ENCODE measurements around the gene ACD. TPM values are rescaled to one million over a fixed set of nuclear protein-coding genes. Genes with fewer than 3 reads are reported as not detected.

ACD gene
- polyA plus RNA-seq, 3 donors, result 19.1 to 20.5 (median 19.8) TPM

DNA sequence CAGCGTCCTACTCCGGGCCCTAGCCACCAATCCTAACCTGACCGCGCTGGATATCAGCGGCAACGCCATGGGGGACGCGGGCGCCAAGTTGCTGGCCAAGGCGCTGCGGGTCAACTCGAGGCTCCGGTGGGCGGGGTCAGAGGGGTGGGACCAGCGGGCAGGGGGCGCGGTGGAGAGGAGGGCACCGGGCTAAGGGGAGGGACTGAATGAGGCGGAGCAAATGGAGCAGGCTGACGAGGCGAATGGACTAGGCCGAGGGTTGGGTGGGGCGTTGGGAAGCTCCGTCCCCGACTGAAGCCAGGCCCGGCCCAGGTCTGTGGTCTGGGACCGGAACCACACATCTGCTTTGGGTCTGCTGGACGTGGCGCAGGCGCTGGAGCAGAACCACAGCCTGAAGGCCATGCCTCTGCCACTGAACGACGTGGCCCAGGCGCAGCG is 10.5 kb downstream of the ACD start:
- no peak for DNase-seq (ENCODE audit: low read depth in 3 of 3, low spot score in 2 of 3)

GRCh38 chr16:67648764-67649407 is 11.2 kb downstream of the ACD start:
- DNase-seq (ENCODE audit: low read depth in 3 of 3, low spot score in 2 of 3), result no peak

- no peak for DNase-seq (ENCODE audit: low read depth in 3 of 3, low spot score in 2 of 3)
Observed at GRCh38 chr16:67648088-67648763, 11.8 kb downstream of the ACD start.

- DNase-seq (ENCODE audit: low read depth in 3 of 3, low spot score in 2 of 3), result no peak
Observed at GRCh38 chr16:67647681-67648080, 12.4 kb downstream of the ACD start.

GRCh38 chr16:67647111-67647651 is 12.9 kb downstream of the ACD start:
- no peak for DNase-seq (ENCODE audit: low read depth in 3 of 3, low spot score in 2 of 3)

DNA sequence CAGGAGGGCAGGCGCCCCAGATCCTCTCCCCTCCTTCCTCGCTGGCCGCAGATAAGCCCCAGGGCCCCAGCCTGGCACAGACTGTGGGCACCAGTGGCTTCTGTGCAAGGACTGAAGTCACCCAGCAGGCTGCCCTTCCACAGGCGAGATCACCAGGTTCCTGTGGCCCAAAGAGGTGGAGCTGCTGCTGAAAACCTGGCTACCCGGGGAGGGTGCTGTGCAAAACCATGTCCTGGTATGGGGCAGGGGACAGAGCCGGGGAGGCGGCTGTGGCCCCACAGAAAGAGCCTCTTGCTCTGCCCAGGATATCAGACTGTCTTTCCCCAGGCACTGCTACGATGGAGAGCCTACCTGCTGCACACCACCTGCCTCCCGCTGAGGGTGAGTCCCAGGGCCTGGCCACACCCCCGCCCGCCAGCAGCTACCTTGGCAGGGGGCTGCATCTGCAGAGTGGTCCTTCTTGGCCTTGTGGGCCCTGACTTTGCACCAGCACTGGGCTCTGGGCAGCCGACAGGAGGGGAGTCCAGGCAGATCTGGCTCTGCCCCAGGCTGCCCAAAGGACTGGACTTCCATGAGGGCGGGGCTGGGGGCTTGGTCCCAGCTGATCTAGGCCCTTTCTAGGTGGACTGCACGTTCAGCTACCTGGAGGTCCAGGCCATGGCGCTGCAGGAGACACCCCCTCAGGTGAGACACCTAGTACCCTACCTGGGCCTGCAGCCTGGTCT is 14.5 kb downstream of the ACD start:
- no peak for DNase-seq (ENCODE audit: low read depth in 3 of 3, low spot score in 2 of 3)

GRCh38 chr16:67644038-67644437 is 16.0 kb downstream of the ACD start:
- no peak for DNase-seq (ENCODE audit: low read depth in 3 of 3, low spot score in 2 of 3)

- DNase-seq (ENCODE audit: low read depth in 3 of 3, low spot score in 2 of 3), result no peak
Observed at GRCh38 chr16:67641779-67642708, 18.0 kb downstream of the ACD start.

- no peak for DNase-seq (ENCODE audit: low read depth in 3 of 3, low spot score in 2 of 3)
Observed at GRCh38 chr16:67637625-67638024, 22.4 kb downstream of the ACD start.

GRCh38 chr16:67636713-67637112 is 23.3 kb downstream of the ACD start:
- DNase-seq (ENCODE audit: low read depth in 3 of 3, low spot score in 2 of 3), result no peak

- DNase-seq (ENCODE audit: low read depth in 3 of 3, low spot score in 2 of 3), result no peak
Observed at GRCh38 chr16:67632415-67633172, 27.5 kb downstream of the ACD start.

DNA sequence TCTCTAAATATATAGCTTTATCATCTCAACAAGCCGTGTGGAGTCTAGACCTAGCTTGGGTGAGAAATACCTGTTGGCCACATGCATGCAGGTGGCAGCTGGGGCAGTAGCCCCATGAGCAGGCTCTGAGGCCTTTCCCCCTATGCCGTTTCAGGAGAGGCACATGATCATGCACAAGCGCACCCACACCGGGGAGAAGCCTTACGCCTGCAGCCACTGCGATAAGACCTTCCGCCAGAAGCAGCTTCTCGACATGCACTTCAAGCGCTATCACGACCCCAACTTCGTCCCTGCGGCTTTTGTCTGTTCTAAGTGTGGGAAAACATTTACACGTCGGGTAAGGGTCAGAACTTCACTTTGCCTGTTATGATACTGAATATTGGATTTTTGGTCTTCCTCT is 31.8 kb downstream of the ACD start:
- DNase-seq (ENCODE audit: low read depth in 3 of 3, low spot score in 2 of 3), result no peak

DNA sequence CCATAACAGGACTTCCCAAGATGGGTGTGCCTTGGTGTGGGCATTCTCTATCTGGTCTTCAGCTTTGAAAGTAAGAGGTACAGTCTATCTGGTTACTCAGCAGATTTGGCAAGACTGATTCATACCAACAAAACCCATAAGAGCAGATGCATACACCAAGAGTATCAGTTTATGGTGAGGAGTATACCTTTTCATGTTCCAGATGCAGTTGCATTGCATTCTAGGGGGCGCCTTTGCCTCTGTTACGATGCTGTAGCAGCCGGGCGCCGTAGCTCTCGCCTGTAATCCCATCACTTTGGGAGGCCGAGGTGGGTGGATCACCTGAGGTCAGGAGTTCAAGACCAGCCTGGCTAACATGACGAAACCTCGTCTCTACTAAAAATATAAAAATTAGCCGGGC is 46.3 kb downstream of the ACD start:
- no peak for DNase-seq (ENCODE audit: low read depth in 3 of 3, low spot score in 2 of 3)

- DNase-seq (ENCODE audit: low read depth in 3 of 3, low spot score in 2 of 3), result no peak
Observed at GRCh38 chr16:67608364-67608763, 51.7 kb downstream of the ACD start.

Other genes with a start within 250 kb of the ACD start
- 1 to 10 TPM; 9.1 to 9.9 (median 9.7) TPM for gene ZDHHC1, start 243.8 kb downstream of the ACD start, polyA plus RNA-seq (ENCODE audit: insufficient read length in 3 of 3)
- 10 to 100 TPM; 44.4 to 54.9 (median 45.6) TPM for gene HSD11B2, start 229.1 kb downstream of the ACD start, polyA plus RNA-seq (ENCODE audit: insufficient read length in 3 of 3)
- gene ATP6V0D1, start 179.1 kb downstream of the ACD start, polyA plus RNA-seq (ENCODE audit: insufficient read length in 3 of 3), result 10 to 100 TPM; 82.9 to 99.8 (median 85.5) TPM
- gene AGRP, start 176.7 kb downstream of the ACD start, polyA plus RNA-seq (ENCODE audit: insufficient read length in 3 of 3), result under 1 TPM in 1 of 3 donors, not detected in 2; 0.17 TPM
- gene RIPOR1, start 131.4 kb downstream of the ACD start, polyA plus RNA-seq (ENCODE audit: insufficient read length in 3 of 3), result 100 to 1,000 TPM in 2 of 3 donors, 10 to 100 TPM in 1; 93.8 to 115 (median 100) TPM
- 10 to 100 TPM; 81.5 to 87.2 (median 85.5) TPM for gene CTCF, start 97.7 kb downstream of the ACD start, polyA plus RNA-seq (ENCODE audit: insufficient read length in 3 of 3)
- 1 to 10 TPM in 1 of 3 donors, under 1 TPM in 2; 0.65 to 1.0 (median 0.81) TPM for gene CARMIL2, start 15.1 kb downstream of the ACD start, polyA plus RNA-seq (ENCODE audit: insufficient read length in 3 of 3)
- gene PARD6A, start 700 bp upstream of the ACD start, polyA plus RNA-seq (ENCODE audit: insufficient read length in 3 of 3), result 1 to 10 TPM; 2.3 to 3.2 (median 3.2) TPM
- 10 to 100 TPM; 17.8 to 21.2 (median 19.4) TPM for gene ENKD1, start 6.5 kb upstream of the ACD start, polyA plus RNA-seq (ENCODE audit: insufficient read length in 3 of 3)
- 1 to 10 TPM; 2.1 to 2.9 (median 2.5) TPM for gene C16orf86, start 6.6 kb upstream of the ACD start, polyA plus RNA-seq (ENCODE audit: insufficient read length in 3 of 3)
- 10 to 100 TPM; 19.5 to 22.0 (median 19.5) TPM for gene GFOD2, start 59.1 kb upstream of the ACD start, polyA plus RNA-seq (ENCODE audit: insufficient read length in 3 of 3)
- gene RANBP10, start 146.3 kb upstream of the ACD start, polyA plus RNA-seq (ENCODE audit: insufficient read length in 3 of 3), result 10 to 100 TPM; 19.2 to 22.3 (median 19.2) TPM
- 1 to 10 TPM; 6.2 to 7.8 (median 7.6) TPM for gene TSNAXIP1, start 146.6 kb upstream of the ACD start, polyA plus RNA-seq (ENCODE audit: insufficient read length in 3 of 3)
- 10 to 100 TPM; 27.5 to 34.1 (median 32.5) TPM for gene THAP11, start 182.1 kb upstream of the ACD start, polyA plus RNA-seq (ENCODE audit: insufficient read length in 3 of 3)
- 100 to 1,000 TPM; 118 to 138 (median 134) TPM for gene NUTF2, start 186.7 kb upstream of the ACD start, polyA plus RNA-seq (ENCODE audit: insufficient read length in 3 of 3)
- gene CENPT, start 187.4 kb upstream of the ACD start, polyA plus RNA-seq (ENCODE audit: insufficient read length in 3 of 3), result 10 to 100 TPM; 37.3 to 44.4 (median 40.6) TPM
- gene EDC4, start 212.8 kb upstream of the ACD start, polyA plus RNA-seq (ENCODE audit: insufficient read length in 3 of 3), result 10 to 100 TPM; 82.0 to 85.6 (median 83.2) TPM
- gene NRN1L, start 224.6 kb upstream of the ACD start, polyA plus RNA-seq (ENCODE audit: insufficient read length in 3 of 3), result not detected
- 10 to 100 TPM; 31.6 to 38.0 (median 35.5) TPM for gene PSKH1, start 233.0 kb upstream of the ACD start, polyA plus RNA-seq (ENCODE audit: insufficient read length in 3 of 3)